GM19035 (cell line): Measurements from ENCODE around the gene CLDN3.
"Not testable (repeated sequence)": the region's sequence is repeated elsewhere in the genome, so short reads cannot be mapped to it uniquely, and the experiment has no call there.

Experiments
- ATAC-seq: cut with Tn5 transposase; IDR thresholded peaks from one replicate; pipeline ENCODE4 v1.9.1; 2021; ENCODE audit not compliant: unreplicated experiment

CLDN3 gene

GRCh38 chr7:73770002-73770859 lies at the start of gene CLDN3:
Gene CLDN3, minus strand, starts transcription at chr7:73770270. Its CDS starts 221 bp downstream, at chr7:73770049.
- ATAC-seq = no peak

DNA sequence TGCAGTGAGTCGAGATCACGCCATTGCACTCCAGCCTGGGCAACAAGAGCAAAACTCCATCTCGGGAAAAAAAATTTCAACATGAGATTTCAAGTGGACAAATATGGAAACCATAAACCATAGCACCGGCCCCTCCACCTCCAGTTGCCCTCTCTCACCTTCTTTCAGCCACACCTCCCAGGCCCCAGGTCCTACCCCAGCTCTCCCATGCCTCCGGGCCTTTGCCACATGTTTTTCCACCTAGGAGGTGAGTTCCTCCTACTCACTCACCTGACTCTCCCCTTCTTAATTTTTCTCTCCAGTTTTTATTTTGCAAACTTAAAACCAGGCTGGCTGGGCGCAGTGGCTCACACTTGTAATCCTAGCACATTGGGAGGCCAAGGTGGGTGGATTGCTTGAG lies 47.1 kb upstream of the CLDN3 start:
- ATAC-seq = no peak

- no peak for ATAC-seq
These were observed 45.4 kb upstream of the CLDN3 start for GRCh38 chr7:73815436-73815835.

- ATAC-seq = no peak
These were observed 42.9 kb upstream of the CLDN3 start for GRCh38 chr7:73812996-73813395.

DNA sequence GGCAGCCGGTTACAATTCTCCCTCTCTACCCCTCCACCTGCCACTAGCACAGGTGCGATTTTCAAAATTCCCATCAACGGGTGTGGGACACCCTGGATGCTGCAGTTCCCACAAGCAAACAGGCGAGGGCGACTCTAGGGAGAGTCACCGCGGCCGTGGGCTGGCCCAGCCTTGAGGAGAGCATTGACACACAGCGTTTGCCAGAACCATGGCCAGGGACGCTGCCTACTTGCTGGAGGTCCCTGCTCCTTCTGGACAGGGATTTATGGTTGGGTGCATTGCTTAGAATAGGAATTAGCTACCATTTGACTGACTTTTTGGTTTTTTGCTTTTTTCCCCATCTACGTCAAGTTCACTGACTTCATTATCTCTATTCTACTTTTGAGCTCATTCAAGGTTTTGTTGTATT lies 41.7 kb upstream of the CLDN3 start:
- ATAC-seq = no peak

GRCh38 chr7:73810998-73811360 lies 40.9 kb upstream of the CLDN3 start:
- ATAC-seq = no peak

GRCh38 chr7:73809467-73809951 lies 39.4 kb upstream of the CLDN3 start:
- ATAC-seq = no peak

DNA sequence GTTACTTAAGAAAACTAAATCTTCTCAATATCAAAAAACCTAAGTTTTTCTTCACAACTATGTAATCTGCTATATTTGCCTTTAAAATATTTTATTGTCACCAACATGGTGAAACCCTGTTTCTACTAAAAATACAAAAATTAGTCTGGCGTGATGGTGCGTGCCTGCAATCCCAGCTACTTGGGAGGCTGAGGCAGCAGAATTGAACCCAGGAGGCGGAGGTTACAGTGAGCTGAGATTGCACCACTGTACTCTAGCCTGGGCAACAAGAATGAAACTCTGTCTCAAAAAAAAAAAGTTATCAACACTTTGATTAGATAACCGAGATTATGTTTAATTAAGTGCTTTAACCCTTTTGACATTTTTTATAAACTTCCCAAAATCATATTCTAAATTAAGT lies 32.4 kb upstream of the CLDN3 start:
- ATAC-seq = no peak

GRCh38 chr7:73801577-73801976 lies 31.5 kb upstream of the CLDN3 start:
- no peak for ATAC-seq

GRCh38 chr7:73799282-73800141 lies 29.4 kb upstream of the CLDN3 start:
- no peak for ATAC-seq

- not testable (repeated sequence) for ATAC-seq
These were observed 27.1 kb upstream of the CLDN3 start for GRCh38 chr7:73797176-73797575.

DNA sequence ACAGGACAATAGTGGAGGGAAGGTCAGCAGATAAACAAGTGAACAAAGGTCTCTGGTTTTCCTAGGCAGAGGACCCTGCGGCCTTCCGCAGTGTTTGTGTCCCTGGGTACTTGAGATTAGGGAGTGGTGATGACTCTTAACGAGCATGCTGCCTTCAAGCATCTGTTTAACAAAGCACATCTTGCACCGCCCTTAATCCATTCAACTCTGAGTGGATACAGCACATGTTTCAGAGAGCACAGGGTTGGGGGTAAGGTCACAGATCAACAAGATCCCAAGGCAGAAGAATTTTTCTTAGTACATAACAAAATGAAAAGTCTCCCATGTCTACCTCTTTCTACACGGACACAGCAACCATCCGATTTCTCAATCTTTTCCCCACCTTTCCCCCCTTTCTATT lies 26.6 kb upstream of the CLDN3 start:
- ATAC-seq = not testable (repeated sequence)

DNA sequence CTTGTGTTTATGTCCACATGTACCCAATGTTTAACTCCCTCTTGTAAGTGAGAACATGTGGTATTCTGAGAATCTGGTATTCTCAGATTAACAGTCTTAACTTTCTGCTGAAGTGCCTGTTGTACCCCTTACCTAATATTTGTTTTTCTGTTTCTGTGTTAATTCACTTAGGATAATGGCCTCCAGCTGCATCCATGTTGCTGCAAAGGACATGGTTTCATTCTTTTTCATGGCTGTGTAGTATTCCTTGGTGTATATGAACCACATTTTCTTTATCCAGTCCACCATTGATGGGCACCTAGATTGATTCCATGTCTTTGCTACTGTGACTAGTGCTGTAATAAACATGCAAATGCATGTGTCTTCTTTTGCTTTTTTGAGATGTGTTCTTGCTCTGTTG lies 25.1 kb upstream of the CLDN3 start:
- ATAC-seq = not testable (repeated sequence)

DNA sequence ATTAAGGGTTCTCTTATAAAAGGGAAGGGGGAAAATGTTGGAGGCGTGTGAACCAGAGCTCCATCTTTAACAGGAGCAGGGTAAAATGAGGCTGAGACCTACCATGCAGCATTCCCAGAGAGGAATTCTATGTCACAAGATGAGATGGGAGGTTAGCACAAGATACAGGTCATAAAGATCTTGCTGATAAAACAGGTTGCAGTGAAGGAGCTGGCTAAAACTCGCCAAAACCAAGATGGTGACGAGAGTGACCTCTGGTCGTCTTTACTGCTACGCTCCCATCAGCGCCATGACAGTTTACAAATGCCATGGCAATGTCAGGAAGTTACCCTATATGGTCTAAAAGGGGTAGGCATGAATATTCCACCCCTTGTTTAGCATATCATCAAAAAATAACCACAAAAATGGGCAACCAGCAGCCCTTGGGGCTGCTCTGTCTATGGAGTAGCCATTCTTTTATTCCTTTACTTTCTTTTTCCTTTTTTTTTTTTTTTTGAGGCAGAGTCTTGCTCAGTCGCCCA lies 21.2 kb upstream of the CLDN3 start:
- ATAC-seq = not testable (repeated sequence)

- no peak for ATAC-seq
These were observed 19.0 kb upstream of the CLDN3 start for GRCh38 chr7:73789051-73789450.

- not testable (repeated sequence) for ATAC-seq
These were observed 17.6 kb upstream of the CLDN3 start for GRCh38 chr7:73787786-73788048.

DNA sequence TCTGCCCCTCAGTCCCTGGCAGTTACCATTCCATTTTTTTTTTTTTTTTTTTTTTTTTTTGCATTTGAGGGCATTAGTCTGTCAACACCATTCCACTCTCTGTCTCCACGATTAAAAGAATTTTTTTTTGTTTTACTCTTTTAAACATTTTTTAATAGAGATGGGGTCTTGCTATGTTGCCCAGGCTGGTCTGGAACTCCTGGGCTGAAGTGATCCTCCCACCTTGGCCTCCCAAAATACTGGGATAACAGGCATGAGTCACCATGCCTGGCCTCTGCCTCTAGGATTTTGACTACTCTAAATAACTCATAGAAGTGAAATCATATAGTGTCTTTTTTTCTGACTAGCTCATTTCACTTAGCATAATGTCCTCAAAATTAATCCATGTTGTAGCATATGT lies 16.5 kb upstream of the CLDN3 start:
- ATAC-seq = no peak

GRCh38 chr7:73779517-73779916 lies 9.4 kb upstream of the CLDN3 start:
- ATAC-seq = no peak

GRCh38 chr7:73778801-73779389 lies 8.8 kb upstream of the CLDN3 start:
- no peak for ATAC-seq

DNA sequence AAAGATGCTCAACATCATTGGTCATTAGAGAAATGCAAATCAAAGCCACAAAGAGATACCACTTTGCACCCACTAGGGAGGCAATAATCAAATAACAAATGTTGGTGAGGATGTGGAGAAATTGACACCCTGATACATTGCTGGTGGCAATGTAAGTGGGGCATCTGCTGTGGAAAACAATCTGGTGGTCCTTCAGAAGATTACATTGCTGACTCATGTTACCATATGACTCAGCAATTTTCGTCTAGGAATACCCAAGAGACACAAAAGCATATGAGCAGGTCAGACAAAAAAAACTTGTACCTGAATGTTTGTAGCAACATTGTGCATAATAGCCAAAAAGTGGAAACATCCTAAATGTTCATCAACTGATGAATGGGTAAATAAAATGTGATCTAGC lies 4.9 kb upstream of the CLDN3 start:
- no peak for ATAC-seq

DNA sequence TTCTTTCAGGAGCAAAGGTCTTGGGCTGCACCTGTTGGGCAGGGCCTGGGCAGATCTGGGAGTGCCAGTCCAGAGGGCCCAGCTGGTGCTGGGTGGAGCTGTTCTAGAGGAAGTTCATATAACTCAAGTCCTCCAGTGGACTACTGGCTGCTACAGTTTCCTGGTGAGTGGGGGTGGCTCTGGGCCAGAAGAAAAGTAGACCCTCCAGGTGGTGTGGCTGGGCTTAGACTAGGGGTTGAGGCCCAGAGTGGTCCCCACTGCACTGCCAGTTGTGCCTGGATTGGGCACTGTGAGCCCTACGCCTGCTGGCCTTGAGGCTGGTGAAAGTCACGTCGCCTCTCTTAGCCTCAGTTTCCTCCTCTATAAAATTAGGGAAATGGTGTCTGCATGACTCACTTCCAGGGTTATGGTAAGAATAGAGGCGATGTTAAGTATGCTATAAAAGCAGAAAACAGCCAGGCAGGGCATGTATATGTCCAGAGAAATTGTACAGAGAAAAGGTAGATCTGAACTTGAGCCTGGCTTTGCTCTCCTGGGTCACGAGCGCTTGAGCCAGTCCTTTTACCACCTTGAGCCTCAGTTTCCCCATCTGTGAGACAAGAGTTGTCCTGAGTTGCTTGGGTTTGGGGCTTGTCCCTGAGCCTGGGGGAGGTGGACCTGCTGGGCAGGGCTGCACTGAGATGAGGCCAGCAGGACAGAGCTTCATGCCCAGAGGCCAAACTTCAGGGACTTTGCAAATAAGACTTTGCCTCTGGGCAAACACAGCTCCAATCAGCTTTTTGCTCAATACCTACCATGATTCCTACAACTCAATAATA lies 3.8 kb upstream of the CLDN3 start:
- no peak for ATAC-seq
